HepG2 (cell line): ENCODE measurements around the gene WDR20. TPM values are rescaled to one million over a fixed set of nuclear protein-coding genes. Genes with fewer than 3 reads are reported as not detected.

Experiments
- ATRX ChIP-seq: sonication (generic); formaldehyde crosslinking; IDR thresholded peaks from 2 replicates; pipeline ENCODE4 v1.4.0; 2020; ENCODE audit warnings: missing genetic modification reagents, borderline replicate concordance
- CCAR2 ChIP-seq: fragments of 200-400 bp; formaldehyde crosslinking; optimal IDR thresholded peaks from 2 replicates; pipeline ENCODE3; 2018; ENCODE audit warnings: low read depth, mild to moderate bottlenecking, low read length, moderate library complexity
- CCDC6 ChIP-seq: sonication (generic); formaldehyde crosslinking; IDR thresholded peaks from 2 replicates; pipeline ENCODE4 v1.8.1; 2022; ENCODE audit warnings: mild to moderate bottlenecking, missing genetic modification reagents, moderate library complexity
- HCFC1 ChIP-seq: fragments of 150-350 bp; IDR thresholded peaks from 2 replicates; pipeline ENCODE4 v1.6.1; 2014; ENCODE audit warnings: low read depth, low read length
- HDAC1 ChIP-seq: sonication (generic); formaldehyde crosslinking; IDR thresholded peaks from 2 replicates; pipeline ENCODE4 v1.5.1; 2020; ENCODE audit warnings: mild to moderate bottlenecking, missing genetic modification reagents
- HNF1B ChIP-seq: sonication (generic); formaldehyde crosslinking; IDR thresholded peaks from 2 replicates; pipeline ENCODE4 v1.5.1; 2020; ENCODE audit warnings: mild to moderate bottlenecking, moderate library complexity, missing genetic modification reagents
- SALL1 ChIP-seq: sonication (generic); formaldehyde crosslinking; IDR thresholded peaks from 2 replicates; pipeline ENCODE4 v1.8.0; 2022; ENCODE audit warnings: mild to moderate bottlenecking, missing genetic modification reagents
- SUZ12 ChIP-seq: fragments of 150-350 bp; IDR thresholded peaks from 2 replicates; pipeline ENCODE4 v1.6.1; 2014; ENCODE audit warnings: low read depth, low read length
- ZBTB25 ChIP-seq: IDR thresholded peaks from 2 replicates; pipeline ENCODE4 v1.6.1; 2018; ENCODE audit warnings: missing genetic modification reagents
- ZBTB7A ChIP-seq: sonication (generic); formaldehyde crosslinking; IDR thresholded peaks from 2 replicates; pipeline ENCODE4 v1.8.0; 2022; ENCODE audit warnings: mild to moderate bottlenecking, missing genetic modification reagents
- ZFYVE20 ChIP-seq: sonication (generic); formaldehyde crosslinking; IDR thresholded peaks from 2 replicates; pipeline ENCODE4 v1.8.0; 2023; ENCODE audit warnings: low read depth, mild to moderate bottlenecking, moderate library complexity, missing genetic modification reagents, borderline replicate concordance
- ZNF160 ChIP-seq: sonication (generic); formaldehyde crosslinking; IDR thresholded peaks from 2 replicates; pipeline ENCODE4 v1.8.0; 2022; ENCODE audit warnings: mild to moderate bottlenecking, inconsistent platforms, missing genetic modification reagents
- ZNF501 ChIP-seq: sonication (generic); formaldehyde crosslinking; IDR thresholded peaks from 2 replicates; pipeline ENCODE4 v1.5.1; 2020; ENCODE audit warnings: mild to moderate bottlenecking, moderate library complexity, missing genetic modification reagents
- ZNF557 ChIP-seq: sonication (generic); formaldehyde crosslinking; IDR thresholded peaks from 2 replicates; pipeline ENCODE4 v1.4.0; 2020; ENCODE audit warnings: missing genetic modification reagents
- ZNF619 ChIP-seq: sonication (generic); formaldehyde crosslinking; IDR thresholded peaks from 2 replicates; pipeline ENCODE4 v1.4.0; 2020; ENCODE audit warnings: mild to moderate bottlenecking, missing genetic modification reagents
- ZNF703 ChIP-seq: sonication (generic); formaldehyde crosslinking; IDR thresholded peaks from 2 replicates; pipeline ENCODE4 v1.5.1; 2020; ENCODE audit warnings: missing genetic modification reagents, mild to moderate bottlenecking, moderate library complexity, borderline replicate concordance
- ZSCAN9 ChIP-seq: IDR thresholded peaks from 2 replicates; pipeline ENCODE4 v1.6.1; 2016; ENCODE audit warnings: borderline replicate concordance
- polyA plus RNA-seq, 8 experiments: library from polyadenylated mRNA; depleted of rRNA in 3 of 8; stranded (reverse) in 7 of 8; unstranded in 1 of 8; fragments of >200 nt; fragmentation: Illumina TruSeq in 4 of 8; extraction: Trizol in 4 of 8; gene quantifications; 2 replicates each; pipeline versions ENCODE4 v1.2.1 to v1.2.3, GENCODE V29; 2011 to 2016; ENCODE audit warnings: low read depth in 4 of 8, missing spikeins in 1 of 8, mixed read lengths in 1 of 8; ENCODE audit not compliant: insufficient read depth in 1 of 8
- total RNA-seq, 5 experiments: library from RNA; depleted of rRNA; stranded (reverse); fragments of >200 nt; fragmentation: Illumina TruSeq; extraction: Trizol; gene quantifications; 2 replicates each; pipeline ENCODE4 v1.2.3, GENCODE V29; 2016; ENCODE audit warnings: low read depth in 1 of 5
- TF ChIP-seq, protein P1 (sequence below): sonication (generic); formaldehyde crosslinking; conservative IDR thresholded peaks from 2 replicates; pipeline ENCODE4 v1.4.0; 2020; ENCODE audit warnings: missing genetic modification reagents
- TF ChIP-seq, protein P2 (sequence below): sonication (generic); formaldehyde crosslinking; IDR thresholded peaks from 2 replicates; pipeline ENCODE4 v1.4.0; 2020; ENCODE audit warnings: missing genetic modification reagents

The WDR20 gene
- total and polyA plus RNA-seq, 2 of the 13 experiments (the other 11 are each of a cell fraction or from before 2014, with no cell fraction given), result 10.4 to 23.2 TPM

GRCh38 chr14:102235275-102235897 lies 95.7 kb downstream of the WDR20 start (continued):
- TF ChIP-seq, protein P1, sequence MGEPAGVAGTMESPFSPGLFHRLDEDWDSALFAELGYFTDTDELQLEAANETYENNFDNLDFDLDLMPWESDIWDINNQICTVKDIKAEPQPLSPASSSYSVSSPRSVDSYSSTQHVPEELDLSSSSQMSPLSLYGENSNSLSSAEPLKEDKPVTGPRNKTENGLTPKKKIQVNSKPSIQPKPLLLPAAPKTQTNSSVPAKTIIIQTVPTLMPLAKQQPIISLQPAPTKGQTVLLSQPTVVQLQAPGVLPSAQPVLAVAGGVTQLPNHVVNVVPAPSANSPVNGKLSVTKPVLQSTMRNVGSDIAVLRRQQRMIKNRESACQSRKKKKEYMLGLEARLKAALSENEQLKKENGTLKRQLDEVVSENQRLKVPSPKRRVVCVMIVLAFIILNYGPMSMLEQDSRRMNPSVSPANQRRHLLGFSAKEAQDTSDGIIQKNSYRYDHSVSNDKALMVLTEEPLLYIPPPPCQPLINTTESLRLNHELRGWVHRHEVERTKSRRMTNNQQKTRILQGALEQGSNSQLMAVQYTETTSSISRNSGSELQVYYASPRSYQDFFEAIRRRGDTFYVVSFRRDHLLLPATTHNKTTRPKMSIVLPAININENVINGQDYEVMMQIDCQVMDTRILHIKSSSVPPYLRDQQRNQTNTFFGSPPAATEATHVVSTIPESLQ (CRISPR knock-in tag), result no peak
- no peak for TF ChIP-seq HCFC1
- peak; percentile 42; the same call in 1 of the 2 replicates for TF ChIP-seq SALL1 (CRISPR knock-in tag)
- no peak for TF ChIP-seq ZNF619 (CRISPR knock-in tag)
- TF ChIP-seq ZSCAN9 (CRISPR knock-in tag), result 0 out of 2 replicates have a peak, but pooled peaks have one; percentile 32
- TF ChIP-seq ZNF703, result no peak
- no peak for TF ChIP-seq ZNF160
- TF ChIP-seq ZFYVE20 (CRISPR knock-in tag), result no peak
- TF ChIP-seq, protein P2, sequence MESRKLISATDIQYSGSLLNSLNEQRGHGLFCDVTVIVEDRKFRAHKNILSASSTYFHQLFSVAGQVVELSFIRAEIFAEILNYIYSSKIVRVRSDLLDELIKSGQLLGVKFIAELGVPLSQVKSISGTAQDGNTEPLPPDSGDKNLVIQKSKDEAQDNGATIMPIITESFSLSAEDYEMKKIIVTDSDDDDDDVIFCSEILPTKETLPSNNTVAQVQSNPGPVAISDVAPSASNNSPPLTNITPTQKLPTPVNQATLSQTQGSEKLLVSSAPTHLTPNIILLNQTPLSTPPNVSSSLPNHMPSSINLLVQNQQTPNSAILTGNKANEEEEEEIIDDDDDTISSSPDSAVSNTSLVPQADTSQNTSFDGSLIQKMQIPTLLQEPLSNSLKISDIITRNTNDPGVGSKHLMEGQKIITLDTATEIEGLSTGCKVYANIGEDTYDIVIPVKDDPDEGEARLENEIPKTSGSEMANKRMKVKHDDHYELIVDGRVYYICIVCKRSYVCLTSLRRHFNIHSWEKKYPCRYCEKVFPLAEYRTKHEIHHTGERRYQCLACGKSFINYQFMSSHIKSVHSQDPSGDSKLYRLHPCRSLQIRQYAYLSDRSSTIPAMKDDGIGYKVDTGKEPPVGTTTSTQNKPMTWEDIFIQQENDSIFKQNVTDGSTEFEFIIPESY, result no peak
- no peak for TF ChIP-seq SUZ12
- no peak for TF ChIP-seq ATRX (CRISPR knock-in tag)
- TF ChIP-seq CCDC6 (CRISPR knock-in tag), result no peak
- peak; percentile 50; the same call in 1 of the 2 replicates for TF ChIP-seq ZNF501 (CRISPR knock-in tag)
- no peak for TF ChIP-seq CCAR2
- TF ChIP-seq ZBTB25 (CRISPR knock-in tag), result no peak
- TF ChIP-seq ZNF557 (CRISPR knock-in tag), result no peak
- no peak for TF ChIP-seq ZBTB7A
- TF ChIP-seq HDAC1, result no peak
- TF ChIP-seq HNF1B (CRISPR knock-in tag), result 0 out of 2 replicates have a peak, but pooled peaks have one; percentile 37
